ENCODE measurements around the gene ZNF804B.

DNA sequence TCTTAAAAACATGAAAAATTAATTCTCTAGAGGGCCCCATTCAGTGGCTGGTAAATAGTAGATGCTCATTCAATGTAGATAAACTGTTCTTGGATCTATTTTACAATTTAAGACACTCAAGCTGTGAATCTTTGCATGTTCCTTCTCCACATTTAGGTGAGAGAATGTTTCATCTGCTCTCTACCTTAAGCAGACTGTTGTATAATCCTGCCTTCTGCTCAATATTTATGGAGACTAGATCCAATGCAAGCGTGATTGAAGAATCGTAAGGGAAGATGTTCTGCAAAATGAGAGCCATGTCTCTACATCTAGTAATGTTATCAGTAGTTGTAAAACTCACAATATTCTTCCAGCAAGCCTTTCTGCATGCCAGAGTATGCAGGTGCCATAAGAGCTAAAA is 151.0 kb downstream of the ZNF804B start:
- TF ChIP-seq CTCF (conservative IDR thresholded peaks at IDR 0.05; ENCODE audit: low read depth, low read length), result no peak
- TF ChIP-seq EZH2 (IDR thresholded peaks at IDR 0.05; ENCODE audit: borderline replicate concordance, low read depth, low read length, poor library complexity, severe bottlenecking), result no peak
